ENCODE results near the gene STMP1.
"Not testable (repeated sequence)": the region's sequence is repeated elsewhere in the genome, so short reads cannot be mapped to it uniquely, and the experiment has no call there.

STMP1 gene

GRCh38 chr7:135692055-135692454 is 29.7 kb downstream of the STMP1 start:
- Histone ChIP-seq H3K9me3 (ENCODE audit: control insufficient read depth, low read length) (no peaks in the 10 kb centered on the region), H3K4me1 (ENCODE audit: control insufficient read depth, insufficient read depth, low read length, poor library complexity, severe bottlenecking) (no peaks in the 10 kb centered on the region), H3K27me3 (replicated peaks; ENCODE audit: control insufficient read depth, insufficient read depth, low read length, poor library complexity, severe bottlenecking) (no peaks in the 10 kb centered on the region), H3K4me3 (ENCODE audit: insufficient read depth, low read depth, low read length, poor library complexity, severe bottlenecking) (no peak overlapping the region), H3K36me3 (ENCODE audit: control insufficient read depth, insufficient read depth, low read length) (no peaks in the 10 kb centered on the region), H3K27ac (ENCODE audit: insufficient read depth, low read length, poor library complexity, severe bottlenecking) (no peak overlapping the region)
- no peak for DNase-seq

- not testable (repeated sequence) for H3K4me1 ChIP-seq (ENCODE audit: control insufficient read depth, insufficient read depth, low read length, poor library complexity, severe bottlenecking); DNase-seq; H3K27me3 ChIP-seq (replicated peaks; ENCODE audit: control insufficient read depth, insufficient read depth, low read length, poor library complexity, severe bottlenecking); H3K36me3 ChIP-seq (ENCODE audit: control insufficient read depth, insufficient read depth, low read length); H3K27ac ChIP-seq (ENCODE audit: insufficient read depth, low read length, poor library complexity, severe bottlenecking); H3K4me3 ChIP-seq (ENCODE audit: insufficient read depth, low read depth, low read length, poor library complexity, severe bottlenecking); H3K9me3 ChIP-seq (ENCODE audit: control insufficient read depth, low read length)
Measured at GRCh38 chr7:135692606-135693005, 30.3 kb downstream of the STMP1 start.

- no peak for DNase-seq
- H3K27ac ChIP-seq (ENCODE audit: insufficient read depth, low read length, poor library complexity, severe bottlenecking): no peak overlapping the region
Measured at GRCh38 chr7:135693558-135693957, 31.2 kb downstream of the STMP1 start.

GRCh38 chr7:135697276-135698049 is 35.1 kb downstream of the STMP1 start:
- H3K36me3 ChIP-seq (ENCODE audit: control insufficient read depth, insufficient read depth, low read length): no peaks in the 10 kb centered on the region
- no peaks in the 10 kb centered on the region for H3K9me3 ChIP-seq (ENCODE audit: control insufficient read depth, low read length)
- H3K4me3 ChIP-seq (ENCODE audit: insufficient read depth, low read depth, low read length, poor library complexity, severe bottlenecking): no peak overlapping the region
- no peaks in the 10 kb centered on the region for H3K27me3 ChIP-seq (replicated peaks; ENCODE audit: control insufficient read depth, insufficient read depth, low read length, poor library complexity, severe bottlenecking)
- H3K27ac ChIP-seq (ENCODE audit: insufficient read depth, low read length, poor library complexity, severe bottlenecking): no peak overlapping the region
- no peak for DNase-seq
- H3K4me1 ChIP-seq (ENCODE audit: control insufficient read depth, insufficient read depth, low read length, poor library complexity, severe bottlenecking): no peaks in the 10 kb centered on the region

More at GRCh38 chr7:135693558-135693957, 31.2 kb downstream of the STMP1 start:
- H3K27me3 ChIP-seq (replicated peaks; ENCODE audit: control insufficient read depth, insufficient read depth, low read length, poor library complexity, severe bottlenecking): no peaks in the 10 kb centered on the region
- no peaks in the 10 kb centered on the region for H3K4me1 ChIP-seq (ENCODE audit: control insufficient read depth, insufficient read depth, low read length, poor library complexity, severe bottlenecking)
- H3K9me3 ChIP-seq (ENCODE audit: control insufficient read depth, low read length): no peaks in the 10 kb centered on the region
- no peaks in the 10 kb centered on the region for H3K36me3 ChIP-seq (ENCODE audit: control insufficient read depth, insufficient read depth, low read length)
- H3K4me3 ChIP-seq (ENCODE audit: insufficient read depth, low read depth, low read length, poor library complexity, severe bottlenecking): no peak overlapping the region

- Histone ChIP-seq H3K27ac (ENCODE audit: insufficient read depth, low read length, poor library complexity, severe bottlenecking) (no peak overlapping the region), H3K4me3 (ENCODE audit: insufficient read depth, low read depth, low read length, poor library complexity, severe bottlenecking) (no peak overlapping the region), H3K4me1 (ENCODE audit: control insufficient read depth, insufficient read depth, low read length, poor library complexity, severe bottlenecking) (no peaks in the 10 kb centered on the region), H3K36me3 (ENCODE audit: control insufficient read depth, insufficient read depth, low read length) (no peaks in the 10 kb centered on the region), H3K27me3 (replicated peaks; ENCODE audit: control insufficient read depth, insufficient read depth, low read length, poor library complexity, severe bottlenecking) (no peaks in the 10 kb centered on the region), H3K9me3 (ENCODE audit: control insufficient read depth, low read length) (no peaks in the 10 kb centered on the region)
- DNase-seq: no peak
Measured at GRCh38 chr7:135704074-135704473, 41.8 kb downstream of the STMP1 start.

GRCh38 chr7:135704698-135705097 is 42.4 kb downstream of the STMP1 start:
- no peaks in the 10 kb centered on the region for H3K36me3 ChIP-seq (ENCODE audit: control insufficient read depth, insufficient read depth, low read length)
- DNase-seq: no peak
- no peaks in the 10 kb centered on the region for H3K27me3 ChIP-seq (replicated peaks; ENCODE audit: control insufficient read depth, insufficient read depth, low read length, poor library complexity, severe bottlenecking)
- H3K9me3 ChIP-seq (ENCODE audit: control insufficient read depth, low read length): no peaks in the 10 kb centered on the region
- no peaks in the 10 kb centered on the region for H3K4me1 ChIP-seq (ENCODE audit: control insufficient read depth, insufficient read depth, low read length, poor library complexity, severe bottlenecking)
- no peak overlapping the region for H3K4me3 ChIP-seq (ENCODE audit: insufficient read depth, low read depth, low read length, poor library complexity, severe bottlenecking)
- no peak overlapping the region for H3K27ac ChIP-seq (ENCODE audit: insufficient read depth, low read length, poor library complexity, severe bottlenecking)

GRCh38 chr7:135706038-135706742 is 43.9 kb downstream of the STMP1 start:
- Histone ChIP-seq H3K9me3 (ENCODE audit: control insufficient read depth, low read length) (no peaks in the 10 kb centered on the region), H3K27ac (ENCODE audit: insufficient read depth, low read length, poor library complexity, severe bottlenecking) (no peak overlapping the region), H3K27me3 (replicated peaks; ENCODE audit: control insufficient read depth, insufficient read depth, low read length, poor library complexity, severe bottlenecking) (no peaks in the 10 kb centered on the region), H3K36me3 (ENCODE audit: control insufficient read depth, insufficient read depth, low read length) (no peaks in the 10 kb centered on the region), H3K4me3 (ENCODE audit: insufficient read depth, low read depth, low read length, poor library complexity, severe bottlenecking) (no peak overlapping the region), H3K4me1 (ENCODE audit: control insufficient read depth, insufficient read depth, low read length, poor library complexity, severe bottlenecking) (no peaks in the 10 kb centered on the region)
- no peak for DNase-seq

GRCh38 chr7:135706858-135707569 is 44.7 kb downstream of the STMP1 start:
- DNase-seq: no peak
- Histone ChIP-seq H3K36me3 (ENCODE audit: control insufficient read depth, insufficient read depth, low read length) (no peaks in the 10 kb centered on the region), H3K9me3 (ENCODE audit: control insufficient read depth, low read length) (no peaks in the 10 kb centered on the region), H3K4me1 (ENCODE audit: control insufficient read depth, insufficient read depth, low read length, poor library complexity, severe bottlenecking) (no peaks in the 10 kb centered on the region), H3K27ac (ENCODE audit: insufficient read depth, low read length, poor library complexity, severe bottlenecking) (no peak overlapping the region), H3K27me3 (replicated peaks; ENCODE audit: control insufficient read depth, insufficient read depth, low read length, poor library complexity, severe bottlenecking) (no peaks in the 10 kb centered on the region), H3K4me3 (ENCODE audit: insufficient read depth, low read depth, low read length, poor library complexity, severe bottlenecking) (no peak overlapping the region)

- no peaks in the 10 kb centered on the region for H3K36me3 ChIP-seq (ENCODE audit: control insufficient read depth, insufficient read depth, low read length)
- no peak overlapping the region for H3K27ac ChIP-seq (ENCODE audit: insufficient read depth, low read length, poor library complexity, severe bottlenecking)
- H3K4me1 ChIP-seq (ENCODE audit: control insufficient read depth, insufficient read depth, low read length, poor library complexity, severe bottlenecking): no peaks in the 10 kb centered on the region
- no peaks in the 10 kb centered on the region for H3K9me3 ChIP-seq (ENCODE audit: control insufficient read depth, low read length)
- no peak for DNase-seq
- no peak overlapping the region for H3K4me3 ChIP-seq (ENCODE audit: insufficient read depth, low read depth, low read length, poor library complexity, severe bottlenecking)
- no peaks in the 10 kb centered on the region for H3K27me3 ChIP-seq (replicated peaks; ENCODE audit: control insufficient read depth, insufficient read depth, low read length, poor library complexity, severe bottlenecking)
Measured at GRCh38 chr7:135707570-135707966, 45.3 kb downstream of the STMP1 start.

GRCh38 chr7:135708041-135708440 is 45.7 kb downstream of the STMP1 start:
- no peak for DNase-seq
- Histone ChIP-seq H3K27ac (ENCODE audit: insufficient read depth, low read length, poor library complexity, severe bottlenecking) (no peak overlapping the region), H3K4me1 (ENCODE audit: control insufficient read depth, insufficient read depth, low read length, poor library complexity, severe bottlenecking) (no peaks in the 10 kb centered on the region), H3K9me3 (ENCODE audit: control insufficient read depth, low read length) (no peaks in the 10 kb centered on the region), H3K4me3 (ENCODE audit: insufficient read depth, low read depth, low read length, poor library complexity, severe bottlenecking) (no peak overlapping the region), H3K36me3 (ENCODE audit: control insufficient read depth, insufficient read depth, low read length) (no peaks in the 10 kb centered on the region), H3K27me3 (replicated peaks; ENCODE audit: control insufficient read depth, insufficient read depth, low read length, poor library complexity, severe bottlenecking) (no peaks in the 10 kb centered on the region)
